Amniotic stem cell (primary cell): ENCODE data around the gene COL4A1.
A peak's percentile ranks its signal among the peaks of the same experiment; 100 is the strongest.

Experiments used
- DNase-seq: peaks from one replicate; lab custom pipeline; 2025; lab: John Stamatoyannopoulos, UW

The COL4A1 gene

DNA sequence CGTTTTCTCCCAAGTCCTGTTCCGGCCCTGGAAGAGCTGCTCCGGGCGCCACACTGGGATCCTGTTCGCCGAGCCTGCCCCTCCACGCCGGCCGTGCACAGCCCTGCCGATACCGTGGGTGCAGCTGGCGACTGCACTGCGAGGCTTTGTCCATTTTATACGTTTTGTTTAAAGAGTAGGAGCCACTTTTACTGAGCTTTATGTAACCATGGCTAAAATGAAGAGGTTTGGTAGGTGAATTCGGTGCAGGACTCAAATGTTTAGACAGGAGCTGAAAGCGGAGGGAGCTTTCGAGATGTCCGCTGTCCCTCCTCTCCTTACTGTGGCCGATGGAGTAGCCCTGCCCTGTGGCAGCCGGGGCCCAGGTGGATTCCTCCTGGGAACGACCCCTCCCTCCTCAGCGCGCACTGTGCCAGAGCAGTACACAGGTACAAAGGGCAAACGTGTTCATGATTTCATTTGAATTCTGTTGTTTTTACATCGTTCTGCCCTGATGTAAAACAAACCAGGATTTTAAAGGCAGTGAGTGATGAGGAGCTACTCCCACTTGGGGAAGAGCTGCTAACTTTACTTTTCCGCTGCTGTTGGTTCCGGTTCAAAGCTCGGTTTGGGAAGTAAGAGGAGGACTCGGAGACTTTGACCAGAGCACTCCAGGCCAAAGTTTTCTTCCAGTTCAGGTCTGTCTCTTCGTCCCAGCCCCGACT, 1.9 kb upstream of the COL4A1 start:
- no peak for DNase-seq

DNA sequence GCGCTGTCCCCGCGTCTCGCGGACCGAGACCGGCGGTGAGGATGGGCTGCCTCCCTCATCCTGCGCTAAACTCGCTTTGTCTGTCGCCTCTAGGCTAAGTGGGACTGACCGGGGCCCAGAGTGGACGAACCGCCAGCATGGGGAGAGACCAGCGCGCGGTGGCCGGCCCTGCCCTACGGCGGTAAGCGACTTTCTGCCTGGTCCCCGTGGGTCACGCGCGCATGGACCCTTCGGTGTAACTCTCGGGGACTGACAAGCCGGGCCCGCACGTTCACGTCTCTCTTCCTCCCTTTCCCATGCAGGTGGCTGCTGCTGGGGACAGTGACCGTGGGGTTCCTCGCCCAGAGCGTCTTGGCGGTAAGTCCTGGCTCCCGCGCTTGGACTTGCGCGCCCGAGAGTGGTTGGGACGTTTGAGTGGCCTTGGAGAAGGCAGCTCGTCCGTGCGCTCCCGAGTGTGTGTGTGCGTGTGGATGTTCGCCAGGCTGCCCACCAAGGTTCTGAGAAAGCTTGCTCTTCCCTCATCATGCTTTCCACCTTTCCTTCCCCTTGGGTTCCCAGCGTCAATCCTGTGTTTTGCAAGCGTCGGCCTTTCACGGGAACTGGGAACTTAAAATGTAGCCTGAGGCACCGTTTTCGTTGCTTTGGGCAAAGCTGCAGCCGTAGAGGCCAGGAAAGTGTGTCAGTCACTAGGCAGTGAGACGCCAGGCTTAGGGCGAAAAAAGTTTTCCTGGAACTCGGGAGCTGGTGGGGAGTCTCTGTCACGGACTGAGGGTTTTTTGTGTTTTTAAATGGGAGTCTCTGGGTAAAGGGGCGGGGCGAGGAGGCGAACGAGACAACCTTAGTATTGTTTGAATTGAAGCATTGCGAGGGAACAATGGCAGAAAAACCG, 1.1 kb upstream of the COL4A1 start:
- no peak for DNase-seq

DNA sequence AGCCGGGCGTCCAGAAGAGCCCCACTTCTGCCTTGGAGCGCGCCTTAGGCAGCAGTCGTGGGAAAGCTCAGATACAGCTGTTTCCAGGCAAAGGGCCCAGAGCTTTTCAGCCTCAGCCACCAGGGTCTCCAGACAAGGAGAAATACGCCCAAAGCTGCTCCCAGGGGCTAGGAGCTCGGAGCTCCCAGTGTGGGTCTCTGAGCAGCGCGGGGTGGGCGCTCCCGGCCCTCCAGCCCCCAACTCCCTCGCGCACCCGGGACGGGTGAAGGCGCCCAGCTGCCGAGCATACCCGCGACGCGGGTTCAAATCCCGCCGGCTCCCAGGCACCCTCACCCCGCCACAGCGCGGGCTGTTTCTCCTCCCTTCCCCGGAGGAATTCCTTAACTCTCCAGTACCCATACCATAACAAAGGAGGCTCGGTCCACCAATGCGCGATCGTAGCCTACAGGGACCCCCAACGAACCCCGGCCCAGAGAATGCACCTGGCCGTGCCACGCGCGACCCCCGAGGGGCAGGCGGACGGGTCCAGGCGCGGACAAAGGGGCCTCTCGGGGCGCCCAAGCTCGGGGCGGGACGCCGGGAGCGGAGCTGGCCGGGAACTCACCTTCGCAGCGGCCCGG, 507 bp downstream of the COL4A1 start:
- DNase-seq: no peak

DNA sequence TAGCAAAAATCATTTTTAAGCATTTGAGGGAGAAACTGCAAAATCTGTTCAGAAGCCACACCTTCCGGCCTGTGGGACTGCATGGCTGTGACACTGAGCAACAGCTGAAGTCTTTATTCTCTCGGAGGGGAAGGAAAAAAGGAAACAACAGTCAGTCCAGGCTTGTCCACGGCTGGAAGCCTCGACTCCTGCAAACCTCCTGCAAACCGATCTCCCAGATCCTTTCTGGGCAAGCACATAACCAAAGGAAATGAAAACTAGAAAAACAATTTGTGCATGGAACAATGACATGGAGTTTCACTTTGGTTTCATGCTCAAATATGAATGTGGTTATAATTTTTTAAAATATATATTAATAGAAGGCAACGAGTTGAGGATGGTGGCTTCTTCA, 1.0 kb downstream of the COL4A1 start:
- no peak for DNase-seq

DNA sequence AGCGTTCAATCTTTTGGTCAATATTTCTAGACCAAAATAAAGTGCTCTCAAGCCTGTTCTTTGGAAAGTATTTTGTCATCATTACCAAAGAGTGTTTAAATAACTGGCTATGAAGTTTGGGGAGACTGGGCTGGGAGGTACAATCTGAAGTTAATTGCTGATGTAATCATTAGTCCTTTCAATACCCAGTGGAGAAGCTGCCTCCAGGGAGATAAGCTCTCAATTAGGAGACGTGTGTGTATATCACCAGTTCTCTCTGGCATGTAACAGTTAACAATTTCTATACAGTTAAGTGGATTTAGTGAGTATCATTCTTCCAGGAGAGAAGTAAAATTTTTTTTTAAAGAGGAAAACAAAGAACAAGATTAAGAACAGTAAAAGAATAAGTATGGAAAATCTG, 1.4 kb downstream of the COL4A1 start:
- no peak for DNase-seq

DNA sequence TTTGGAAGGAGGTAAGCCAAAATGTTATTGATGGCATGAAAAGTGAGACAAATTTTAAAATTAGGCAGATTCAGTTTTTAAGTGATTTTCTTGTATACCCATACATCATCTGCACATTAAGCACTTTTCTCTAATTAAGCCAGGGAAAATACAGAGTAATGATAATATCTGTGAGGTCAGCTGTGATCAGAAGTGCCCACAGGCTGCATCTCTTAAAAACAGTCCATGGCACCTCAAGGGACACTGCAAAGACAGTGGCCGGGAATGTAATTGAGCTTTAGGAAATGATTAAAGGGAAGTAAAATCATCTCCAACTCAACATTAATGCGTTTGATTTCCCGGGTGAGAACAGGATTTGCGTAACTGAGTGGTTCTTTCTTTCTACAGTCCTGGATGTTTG, 2.0 kb downstream of the COL4A1 start:
- no peak for DNase-seq

DNA sequence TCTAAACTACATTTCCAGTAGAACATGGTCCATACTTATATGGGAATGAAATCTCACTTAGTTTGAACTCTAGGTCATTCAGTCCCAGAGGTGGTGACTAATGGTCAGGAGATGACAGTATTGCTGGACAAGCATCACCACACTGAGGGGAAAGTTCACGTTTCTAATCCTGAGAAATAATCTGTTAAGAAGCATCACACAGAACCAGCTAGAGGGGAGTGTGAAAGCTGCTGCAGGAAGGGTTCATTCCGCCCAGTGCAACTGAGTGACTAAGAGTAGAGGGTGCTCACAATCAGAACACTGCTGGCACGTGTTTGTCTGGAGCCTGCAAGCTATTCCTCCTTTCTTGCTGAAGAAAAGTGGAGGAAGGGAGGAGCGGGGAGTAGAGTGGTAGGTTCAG, 2.7 kb downstream of the COL4A1 start:
- DNase-seq: no peak

DNA sequence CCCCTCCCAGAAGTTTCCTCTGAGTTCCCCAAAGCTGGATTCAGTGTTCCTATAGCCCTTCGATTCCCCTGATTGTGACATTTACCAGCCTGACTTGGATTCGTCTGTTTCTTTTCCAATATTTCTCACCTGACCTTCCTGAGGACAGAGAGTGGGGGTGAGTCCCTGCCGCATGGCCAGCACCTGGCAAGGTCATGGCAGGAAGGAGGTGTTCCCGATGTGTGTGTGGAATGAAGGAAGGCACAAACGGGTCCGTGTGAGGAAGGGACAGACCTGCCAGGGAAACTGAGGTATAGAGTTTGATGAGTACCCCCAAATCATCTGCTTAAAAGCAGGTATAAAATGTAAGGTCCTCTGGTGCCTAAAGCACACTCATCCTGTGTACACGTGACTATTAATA, 3.3 kb downstream of the COL4A1 start:
- DNase-seq: no peak

DNA sequence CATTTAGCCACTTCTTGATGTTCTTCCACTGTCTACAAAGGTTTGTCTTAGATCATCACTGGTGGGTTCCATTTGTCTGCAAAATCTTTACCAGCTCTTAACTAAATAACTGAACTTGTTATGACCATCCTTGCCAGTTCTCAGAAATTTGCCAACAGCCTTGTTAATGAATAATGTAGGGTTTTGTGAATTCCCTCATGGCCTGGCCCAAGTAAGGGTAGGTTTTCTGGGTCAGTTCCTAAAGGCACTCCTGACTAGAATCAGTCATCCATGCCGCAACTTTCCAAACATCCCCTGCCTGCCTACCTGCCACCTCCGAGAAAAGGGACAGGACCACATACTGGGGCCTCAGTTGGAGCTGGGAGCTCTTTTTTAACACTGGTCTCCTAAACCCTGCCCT, 4.0 kb downstream of the COL4A1 start:
- no peak for DNase-seq

DNA sequence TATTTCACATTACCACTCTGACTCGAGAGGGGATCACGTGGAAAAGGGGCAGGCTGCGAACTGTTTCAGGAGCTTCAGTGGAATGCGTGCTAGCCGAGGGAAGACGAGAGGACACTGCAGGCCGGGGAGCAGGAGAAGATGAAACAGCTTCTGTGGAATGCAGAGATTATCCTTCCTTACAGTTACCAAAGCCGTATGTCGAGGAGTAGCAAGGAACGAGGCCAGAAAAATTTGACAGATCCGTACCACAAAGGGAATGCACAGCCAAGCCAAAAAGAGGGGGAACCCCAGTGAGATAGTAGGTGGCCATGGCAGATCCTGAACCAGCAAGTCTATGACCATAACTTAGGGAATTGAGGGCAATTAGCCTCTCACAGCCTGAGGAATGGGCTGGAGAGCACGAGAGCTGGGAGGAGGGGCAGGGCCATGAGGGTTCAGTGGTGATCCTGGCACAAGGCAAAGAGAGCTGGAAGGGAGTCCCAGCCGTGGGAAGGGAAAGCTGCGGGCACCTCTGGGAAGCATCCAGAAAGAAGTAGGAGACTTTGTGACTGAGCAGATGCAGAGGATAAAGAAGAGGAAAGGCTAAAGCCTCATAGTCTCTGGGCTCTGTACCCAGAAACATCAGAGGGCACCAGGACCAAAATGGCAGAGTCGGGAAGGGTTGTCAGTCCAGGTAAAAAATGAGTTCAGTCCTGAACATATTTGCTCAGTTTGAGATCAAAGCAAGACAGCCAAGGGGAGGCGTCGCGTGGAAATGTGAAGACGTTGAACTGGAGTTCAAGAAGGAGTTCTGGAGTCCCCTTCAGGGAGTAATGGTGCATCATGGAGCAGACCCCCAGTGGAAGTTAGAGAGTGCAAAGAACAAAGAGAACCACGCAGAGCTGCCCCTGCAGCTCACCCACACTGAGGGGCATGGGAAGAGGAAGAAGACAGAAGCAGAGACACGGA, 5.1 kb downstream of the COL4A1 start:
- peak; percentile 41 for DNase-seq

DNA sequence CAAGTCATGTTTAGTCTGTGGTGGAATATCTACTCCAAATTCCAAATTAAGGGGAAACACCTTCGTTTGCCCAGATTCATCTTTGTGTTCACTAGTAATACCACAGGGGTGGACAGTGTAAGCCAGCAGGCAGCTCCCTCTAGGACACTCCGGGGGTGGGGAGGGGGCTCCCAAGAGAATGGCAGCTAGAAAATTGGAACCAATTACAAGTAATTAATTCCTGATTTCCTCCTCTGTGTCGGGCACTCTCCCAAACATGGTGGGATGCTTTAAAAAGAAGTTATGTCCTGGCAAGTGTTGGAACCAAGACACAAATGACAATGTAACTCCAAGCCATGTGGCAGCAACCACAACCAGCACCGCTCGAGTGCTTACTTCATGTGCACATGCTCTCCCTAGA, 5.9 kb downstream of the COL4A1 start:
- DNase-seq: no peak

DNA sequence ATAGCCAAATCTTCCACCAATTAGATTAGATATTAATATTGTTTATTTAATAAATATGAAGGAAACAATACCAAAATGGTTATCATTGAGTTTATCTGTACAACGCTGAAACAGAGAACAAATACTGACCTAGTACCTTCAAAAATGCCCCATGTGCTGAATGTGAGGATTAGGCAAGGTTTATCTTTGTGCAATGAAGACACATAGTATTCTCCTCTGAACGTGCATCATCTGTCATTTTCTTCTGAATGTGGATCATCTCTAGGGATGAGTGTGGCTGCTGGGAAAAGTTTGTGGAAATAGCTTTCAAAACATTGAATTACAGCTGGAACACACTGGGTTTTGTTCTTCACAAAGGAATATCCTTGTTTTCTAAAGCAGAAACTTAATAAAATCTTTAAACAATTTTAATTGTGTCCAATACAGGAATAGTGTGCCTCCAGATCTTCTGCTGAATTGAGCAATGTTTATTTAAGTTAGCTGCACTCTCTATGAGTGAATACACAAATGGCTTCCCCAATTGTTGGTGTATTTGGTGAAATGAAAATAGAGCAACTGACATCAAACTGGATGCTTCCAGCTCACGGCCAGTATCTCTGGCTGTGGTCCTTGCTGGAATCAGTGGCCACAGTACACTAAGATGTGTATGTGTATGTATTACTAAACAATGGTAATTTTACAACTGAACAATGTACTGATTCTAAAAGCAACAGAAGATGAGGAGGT, 6.7 kb downstream of the COL4A1 start:
- no peak for DNase-seq

DNA sequence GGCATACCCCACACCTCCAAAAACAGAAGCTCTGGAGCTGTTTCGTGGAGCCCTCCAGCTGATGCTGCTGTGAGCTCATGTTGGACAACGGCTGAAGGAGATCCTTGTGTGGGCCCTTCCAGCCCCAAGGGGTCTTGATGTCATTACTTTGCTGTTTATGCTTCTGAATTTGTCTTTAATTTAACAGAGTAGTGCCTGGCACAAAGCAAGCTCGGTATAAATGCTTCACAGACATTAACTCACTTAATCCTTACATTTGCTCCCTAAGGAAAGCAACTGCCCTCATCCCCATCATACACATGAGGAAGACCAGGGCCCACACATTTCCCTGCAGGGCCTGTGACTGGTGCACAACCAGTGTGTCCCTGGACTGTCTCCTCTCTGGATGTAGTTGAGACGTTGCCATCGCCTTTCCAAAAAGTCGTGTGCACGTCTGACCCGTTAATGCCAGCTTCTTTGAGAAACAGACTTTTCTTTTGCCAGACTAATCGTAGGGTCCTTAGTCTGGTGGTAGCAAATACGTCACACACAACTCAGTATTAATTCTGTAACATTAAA, 7.6 kb downstream of the COL4A1 start:
- no peak for DNase-seq

DNA sequence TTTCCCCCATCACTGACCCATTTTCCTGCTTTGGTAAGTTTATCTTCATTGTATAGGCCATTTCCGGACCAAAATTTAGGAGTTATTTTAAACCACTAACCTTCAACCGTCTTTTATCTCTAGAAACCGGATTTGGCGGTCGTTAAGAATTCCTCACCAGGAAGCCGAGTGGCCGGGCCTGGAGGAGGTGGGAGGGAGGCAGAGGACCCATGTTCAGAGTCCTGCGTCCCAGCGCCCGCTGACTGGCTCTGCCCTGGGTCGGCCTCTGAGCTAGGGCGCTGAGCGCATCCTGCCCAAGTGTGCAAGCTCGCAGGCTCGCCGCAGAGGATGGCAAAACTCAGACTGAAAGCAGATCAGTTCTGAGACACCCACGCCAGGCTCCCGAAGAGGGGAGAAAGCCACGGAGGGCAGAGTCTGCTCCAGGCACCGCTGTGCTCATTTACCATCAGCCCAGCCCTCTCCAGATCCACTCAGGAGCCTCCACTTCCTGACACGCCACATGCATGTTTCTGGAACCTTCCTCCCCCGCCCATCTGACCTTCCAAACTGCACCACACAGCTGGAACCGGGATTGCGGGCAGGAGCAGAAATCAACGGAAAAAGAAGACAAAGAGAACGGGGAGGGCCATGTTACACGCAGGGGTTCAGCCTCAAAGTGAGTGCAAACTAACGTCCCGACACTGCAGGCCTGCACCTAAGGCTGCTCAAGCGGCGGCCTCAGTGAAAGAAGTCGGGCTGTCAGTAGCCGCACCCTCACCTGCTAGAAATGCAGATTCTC, 8.3 kb downstream of the COL4A1 start:
- DNase-seq: no peak

DNA sequence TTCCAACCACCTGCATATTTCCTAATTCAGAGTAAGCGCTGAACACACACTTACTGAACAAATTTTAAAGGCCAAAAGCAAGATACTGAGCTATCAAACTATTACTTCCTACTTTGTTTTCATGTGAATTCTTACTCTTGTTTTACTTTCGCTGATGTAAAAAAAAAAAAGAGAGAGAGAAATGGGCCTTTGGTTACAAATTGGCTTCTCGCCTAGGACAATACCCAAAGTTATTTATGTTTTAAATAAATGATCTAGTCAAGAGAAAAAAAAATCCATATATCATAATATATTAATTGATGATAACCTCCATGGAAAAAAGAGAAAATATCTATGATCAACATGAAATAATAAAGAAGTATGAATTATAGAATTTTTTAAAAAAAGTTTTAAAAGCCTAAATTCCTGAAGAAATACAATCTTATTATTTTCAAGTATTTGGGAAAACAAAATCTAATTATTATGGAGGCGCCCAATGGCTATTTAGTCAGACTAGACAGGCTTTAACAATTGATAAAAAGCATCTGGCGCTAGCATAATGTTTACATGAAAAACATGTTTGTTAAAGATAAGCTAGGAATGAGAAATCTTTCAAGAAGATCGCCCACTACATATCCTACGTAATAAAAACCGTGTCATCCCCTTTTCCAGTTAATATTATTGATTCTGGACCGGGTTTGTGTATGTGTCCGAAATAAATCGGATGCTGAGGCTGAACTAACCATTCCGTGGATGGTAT, 9.0 kb downstream of the COL4A1 start:
- no peak for DNase-seq

DNA sequence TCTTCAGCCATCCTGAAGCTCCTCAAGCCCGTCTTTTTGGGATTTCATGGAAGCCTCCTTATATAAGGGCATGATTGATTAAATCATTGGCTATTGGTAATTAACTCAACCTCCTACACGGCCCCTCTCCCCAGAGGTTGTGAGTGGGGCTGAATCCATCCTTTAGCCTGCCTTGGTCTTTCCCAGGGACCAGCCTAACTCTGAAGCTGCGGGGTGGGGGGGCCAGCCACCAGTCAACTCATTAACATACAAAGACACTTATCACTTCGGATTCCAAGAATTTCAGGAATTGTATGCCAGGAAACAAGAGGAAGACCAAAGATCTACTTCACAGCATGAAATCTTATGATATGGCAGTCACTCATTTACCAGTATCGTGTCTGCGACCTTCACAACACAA, 9.9 kb downstream of the COL4A1 start:
- no peak for DNase-seq

DNA sequence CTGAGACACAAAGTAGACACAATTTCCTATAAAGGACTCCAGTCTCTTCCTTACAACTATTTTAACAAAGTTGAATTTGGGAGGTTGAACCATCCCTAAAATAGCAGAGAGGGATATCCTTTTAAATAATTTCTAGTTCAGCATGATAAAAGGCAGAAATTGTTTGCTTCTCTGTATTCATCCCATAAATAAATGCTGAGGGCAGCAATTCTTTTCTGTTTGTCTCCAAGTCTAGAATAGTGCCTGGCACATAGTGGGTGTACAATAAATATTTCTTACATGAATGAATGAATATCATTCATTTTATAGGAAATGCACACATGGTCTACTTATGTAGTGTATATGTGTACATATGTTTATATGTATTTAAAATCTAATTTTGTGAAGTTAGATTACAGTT, 12.3 kb downstream of the COL4A1 start:
- DNase-seq: no peak

DNA sequence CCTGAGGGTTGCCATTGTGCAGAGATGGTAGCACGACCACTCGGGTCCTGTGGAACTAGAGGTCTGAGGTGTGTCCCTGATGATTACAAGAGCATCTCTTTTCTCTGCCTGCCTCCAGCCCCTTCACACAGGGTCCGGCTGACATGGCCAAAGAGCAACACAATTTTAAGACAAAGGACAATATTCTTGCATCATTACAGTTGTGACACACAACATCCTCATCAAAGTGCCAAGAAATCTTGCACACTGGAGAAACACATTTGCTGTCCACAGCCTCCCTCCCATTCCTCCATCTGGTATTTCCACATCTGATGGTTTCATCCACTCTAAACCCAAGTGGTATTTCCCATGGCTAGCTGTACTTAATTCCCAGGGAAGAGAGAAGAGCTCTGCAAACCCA, 12.8 kb downstream of the COL4A1 start:
- no peak for DNase-seq

DNA sequence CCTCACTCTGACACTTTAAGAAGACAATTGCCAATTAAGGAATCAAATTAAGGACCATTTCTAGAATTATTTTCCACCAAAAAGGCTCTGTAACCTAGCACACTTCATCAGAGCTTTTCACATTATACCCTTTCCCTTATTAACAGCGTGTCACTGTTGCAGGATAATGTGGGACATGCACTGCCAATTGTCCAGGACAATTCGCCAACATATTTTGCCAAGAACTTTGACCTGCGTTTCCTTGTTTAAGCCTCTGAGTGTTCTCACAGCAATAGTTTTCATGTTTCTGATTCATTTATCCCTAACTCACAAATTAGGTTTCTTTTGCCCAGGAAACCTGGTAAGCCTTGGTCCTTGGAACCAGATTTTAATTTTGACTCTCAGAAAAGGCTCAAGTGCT, 13.3 kb downstream of the COL4A1 start:
- no peak for DNase-seq

DNA sequence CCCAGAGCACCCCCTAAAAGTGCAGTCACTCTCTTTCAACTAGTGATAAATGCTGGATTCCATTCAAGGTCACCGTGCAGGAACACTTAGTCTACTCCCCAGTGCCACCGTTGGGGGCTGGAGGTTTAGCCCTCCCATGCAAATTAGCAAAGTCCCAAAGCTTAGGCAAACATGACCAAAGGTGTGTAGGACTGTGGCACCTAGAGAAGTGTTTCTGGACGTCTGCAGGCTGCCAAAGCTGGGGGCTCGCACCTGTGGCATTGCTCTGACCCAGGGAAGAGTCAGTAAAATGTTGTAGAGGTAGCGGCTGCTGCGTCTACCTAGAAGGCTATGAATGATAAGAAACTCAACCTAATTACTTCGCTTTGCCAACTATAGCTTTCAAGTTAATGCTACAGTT, 13.9 kb downstream of the COL4A1 start:
- DNase-seq: no peak
